Activated CD4-positive, alpha-beta T cell treated with anti-CD3 and anti-CD28 coated beads, Interleukin-2, amount 50 U/mL, for 1 hour (primary cell): Measurements from ENCODE around the gene TMOD1.

Source experiments
- DNase-seq: peaks from one replicate; pipeline ENCODE4 v3.0.0-alpha.2; 2020

Gene TMOD1

DNA sequence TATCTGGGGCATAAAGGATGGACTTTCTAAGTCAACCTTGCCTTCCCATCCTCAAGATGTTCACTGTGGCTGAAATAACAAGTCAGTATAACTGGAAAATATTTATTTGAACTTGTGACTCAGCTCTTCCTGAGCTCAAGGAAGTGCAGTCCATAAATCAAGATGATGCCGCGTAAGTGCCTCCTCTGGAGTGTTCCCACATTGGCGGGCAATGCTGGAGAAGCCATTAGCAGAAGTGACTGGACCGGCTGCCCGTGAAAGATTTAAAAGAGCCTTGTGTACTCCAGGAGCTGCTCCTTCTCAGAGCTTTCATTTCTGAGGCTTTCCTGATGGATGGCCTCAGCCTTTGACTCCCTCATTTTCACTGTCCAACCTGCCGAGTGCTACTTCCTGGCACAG, 17.4 kb downstream of the TMOD1 start:
- no peak for DNase-seq

- no peak for DNase-seq
Observed at GRCh38 chr9:97519441-97519970, 18.0 kb downstream of the TMOD1 start.

GRCh38 chr9:97521576-97522333, 20.3 kb downstream of the TMOD1 start:
- no peak for DNase-seq

- no peak for DNase-seq
Observed at GRCh38 chr9:97524424-97524823, 23.0 kb downstream of the TMOD1 start.

DNA sequence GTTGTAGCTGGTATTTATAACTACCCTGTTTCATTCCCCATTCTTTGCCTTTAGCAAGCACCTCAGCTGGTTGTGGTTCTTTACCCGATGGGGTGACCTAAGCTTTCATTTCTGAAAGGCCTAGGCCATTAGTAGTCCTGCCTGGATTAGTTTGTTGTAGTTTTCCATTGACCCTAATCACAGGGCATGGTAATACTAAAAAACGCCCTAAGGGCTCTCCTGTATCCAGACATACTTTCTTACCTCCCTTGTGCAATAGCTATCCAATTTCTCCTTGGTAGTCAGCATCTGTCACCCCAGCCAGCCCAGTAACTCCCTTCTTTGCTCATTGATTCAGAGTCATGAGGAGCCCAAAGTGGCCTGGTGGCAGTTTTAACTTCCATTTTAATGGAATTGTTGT, 24.0 kb downstream of the TMOD1 start:
- DNase-seq, result no peak

DNA sequence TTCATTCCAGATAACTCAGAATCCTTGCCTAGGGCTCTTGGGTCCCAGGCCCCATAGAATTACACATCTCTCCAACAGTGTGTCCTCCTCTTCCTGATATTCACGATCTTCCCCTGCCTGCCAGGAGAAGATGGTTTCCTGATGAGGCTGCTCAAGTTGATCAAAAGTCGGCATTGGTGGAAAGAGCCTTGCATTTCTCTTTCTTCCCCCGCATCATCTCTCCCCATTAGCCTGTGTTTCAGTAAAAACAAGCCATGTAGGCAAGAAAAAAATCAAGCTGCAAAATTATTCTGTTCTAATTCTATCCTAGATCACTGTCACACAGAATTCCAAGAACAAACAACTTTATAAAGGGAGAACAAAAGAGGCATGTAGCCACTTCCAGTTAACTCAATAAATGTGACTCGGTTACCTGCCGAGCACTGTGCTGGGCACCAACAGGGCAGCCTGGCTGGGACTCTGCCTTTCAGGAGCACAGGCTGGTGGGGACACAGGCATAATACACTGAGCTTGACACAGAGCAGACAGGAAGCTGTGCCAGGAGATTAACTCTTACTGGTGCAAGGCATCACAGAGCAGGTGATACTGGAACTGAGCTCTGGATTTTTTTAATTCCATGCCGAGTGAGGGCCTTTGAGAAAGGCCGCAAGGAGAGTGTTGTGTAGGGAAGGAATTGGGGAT, 25.6 kb downstream of the TMOD1 start:
- DNase-seq, result no peak

- DNase-seq, result no peak
Observed at GRCh38 chr9:97527626-97528528, 26.4 kb downstream of the TMOD1 start.

- no peak for DNase-seq
Observed at GRCh38 chr9:97528529-97529230, 27.2 kb downstream of the TMOD1 start.

DNA sequence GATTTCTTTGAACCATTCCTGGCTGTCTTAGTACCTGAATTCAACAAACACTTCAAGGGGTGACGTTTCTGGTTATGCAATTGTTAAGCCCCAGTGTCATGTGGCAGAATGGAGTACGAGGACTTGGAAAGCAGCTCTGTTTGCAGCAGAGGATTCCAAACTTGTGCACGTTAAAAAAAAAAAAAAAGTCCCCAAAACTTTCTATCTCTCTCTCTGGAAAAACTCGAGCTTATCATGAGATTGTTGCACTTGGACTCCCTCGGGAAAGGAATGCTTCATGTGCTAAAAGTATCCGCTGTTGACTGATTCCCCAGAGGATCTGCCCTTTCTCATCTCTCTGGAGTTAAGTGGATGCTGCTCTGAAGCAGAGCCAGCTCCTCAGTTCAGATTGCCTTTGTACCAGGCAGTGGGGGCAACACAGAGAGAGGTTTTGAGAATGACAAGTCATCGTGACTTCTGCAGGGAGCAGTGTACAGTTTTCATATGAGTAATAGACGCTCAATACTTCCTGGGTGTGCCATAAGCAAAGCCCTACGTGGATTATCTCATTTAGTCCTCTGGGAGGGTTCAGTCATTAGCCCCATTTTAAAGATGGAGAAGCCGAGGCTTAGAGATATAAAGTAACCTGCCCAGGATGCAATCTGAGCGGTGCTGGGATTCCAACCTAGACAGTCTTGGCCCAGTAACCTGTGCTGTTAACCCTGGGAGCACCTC, 28.1 kb downstream of the TMOD1 start:
- DNase-seq, result no peak

GRCh38 chr9:97531888-97532376, 30.5 kb downstream of the TMOD1 start:
- DNase-seq, result no peak

GRCh38 chr9:97534185-97534584, 32.7 kb downstream of the TMOD1 start:
- no peak for DNase-seq

DNA sequence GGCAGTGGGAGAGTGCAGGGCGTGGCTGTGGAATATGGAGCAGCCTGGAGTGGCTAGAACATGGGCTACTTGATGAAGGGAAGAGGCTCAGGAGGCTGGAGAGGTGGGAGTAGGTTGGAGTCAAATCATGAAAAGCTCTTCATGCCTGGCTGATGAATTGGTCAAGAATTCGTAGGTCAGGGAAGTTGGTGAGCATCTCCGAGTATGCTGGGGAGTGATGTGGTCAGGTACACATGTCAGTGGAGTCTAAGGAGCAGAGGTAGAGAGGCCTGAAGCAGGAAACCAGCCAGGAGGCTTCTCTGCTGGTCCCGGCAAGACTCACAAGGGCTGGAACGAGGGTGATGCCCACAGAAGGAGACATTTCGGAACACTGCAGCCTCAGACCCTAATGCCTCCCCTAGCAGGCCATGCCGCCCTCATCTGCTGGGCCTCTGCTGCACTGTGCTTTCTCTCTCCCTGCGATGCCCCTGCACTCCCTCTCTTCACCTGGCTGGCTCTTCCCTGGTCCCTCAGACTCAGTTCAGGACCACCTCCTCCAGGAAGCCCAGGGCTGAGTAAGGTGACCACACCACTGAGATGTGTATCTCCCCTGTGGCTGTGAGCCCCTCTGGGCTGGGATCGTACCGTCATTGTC, 33.6 kb downstream of the TMOD1 start:
- DNase-seq, result no peak

GRCh38 chr9:97535771-97536170, 34.3 kb downstream of the TMOD1 start:
- no peak for DNase-seq

GRCh38 chr9:97536480-97536879, 35.0 kb downstream of the TMOD1 start:
- no peak for DNase-seq

GRCh38 chr9:97543561-97543960, 42.1 kb downstream of the TMOD1 start:
- DNase-seq, result no peak

DNA sequence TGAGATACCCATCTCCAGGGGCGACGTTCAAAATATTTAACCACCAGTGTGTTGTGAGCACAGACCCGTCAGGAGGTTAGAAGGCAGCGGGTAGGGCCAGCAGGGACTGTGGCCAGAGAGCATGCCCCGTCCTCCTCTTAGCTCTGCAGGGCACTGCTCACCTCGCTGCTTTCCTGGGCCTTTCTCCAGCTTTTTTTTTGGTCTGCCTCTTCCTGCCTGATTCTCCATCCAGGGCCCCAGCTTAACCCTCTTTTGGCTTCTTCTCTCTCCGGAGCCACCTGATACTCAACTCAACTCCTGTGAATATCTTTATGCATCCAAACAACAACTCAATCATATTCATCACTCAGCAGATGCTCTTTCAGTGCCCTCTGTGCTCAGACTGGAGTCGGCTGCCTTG, 44.0 kb downstream of the TMOD1 start:
- no peak for DNase-seq

DNA sequence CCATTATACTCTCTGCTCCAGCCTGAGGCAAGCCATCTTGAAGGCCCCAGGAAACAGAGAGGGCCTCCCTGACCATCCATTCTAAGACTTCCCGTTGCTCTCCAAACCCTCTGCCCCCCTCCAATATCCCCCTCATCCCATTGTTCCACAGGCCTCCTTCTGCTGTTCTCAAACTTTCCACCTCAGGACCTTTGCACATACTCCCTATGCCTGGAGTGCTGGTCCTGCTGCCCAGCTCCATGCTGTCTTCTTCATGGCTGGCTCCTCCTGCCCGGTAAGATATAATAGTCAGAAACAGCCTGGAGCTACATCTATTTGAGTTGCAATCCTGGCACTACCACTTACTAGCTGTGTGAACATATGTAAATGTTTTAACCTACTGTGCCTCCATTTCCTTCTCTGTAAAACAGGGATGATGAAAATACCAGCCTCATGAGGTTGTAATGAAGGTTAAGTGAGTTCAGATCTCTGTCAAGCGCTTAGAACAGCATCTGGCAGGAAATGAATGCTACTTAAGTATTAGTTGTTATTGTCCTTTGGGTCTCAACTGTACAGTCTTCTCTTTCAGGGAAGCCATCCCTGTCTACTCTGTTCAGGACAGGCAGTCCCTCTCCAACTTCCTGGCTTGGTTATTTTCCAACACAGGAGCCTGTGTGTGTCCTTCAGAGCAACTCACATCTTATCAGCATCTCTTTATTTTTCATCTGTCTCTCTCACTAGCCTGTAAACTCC, 45.8 kb downstream of the TMOD1 start:
- DNase-seq, result no peak

DNA sequence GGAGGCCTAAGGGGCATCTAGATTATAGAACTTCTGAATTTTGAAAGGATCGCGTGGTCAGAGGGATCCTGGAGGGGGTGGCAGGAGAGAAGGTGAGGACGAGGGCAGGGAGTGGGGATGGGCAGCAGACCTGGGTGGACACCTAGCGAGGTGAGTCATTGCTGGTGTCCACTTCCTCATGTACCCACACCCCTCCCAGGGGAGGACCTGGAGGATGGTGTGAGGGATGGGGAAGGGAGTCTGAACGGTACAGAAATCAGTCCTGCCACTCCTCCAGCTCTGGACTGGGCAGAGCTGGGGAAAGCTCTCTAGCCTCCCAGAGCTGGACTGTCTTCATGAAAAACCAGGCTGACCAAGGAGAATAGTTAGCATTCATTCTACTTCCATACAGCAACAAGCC, 46.9 kb downstream of the TMOD1 start:
- no peak for DNase-seq

DNA sequence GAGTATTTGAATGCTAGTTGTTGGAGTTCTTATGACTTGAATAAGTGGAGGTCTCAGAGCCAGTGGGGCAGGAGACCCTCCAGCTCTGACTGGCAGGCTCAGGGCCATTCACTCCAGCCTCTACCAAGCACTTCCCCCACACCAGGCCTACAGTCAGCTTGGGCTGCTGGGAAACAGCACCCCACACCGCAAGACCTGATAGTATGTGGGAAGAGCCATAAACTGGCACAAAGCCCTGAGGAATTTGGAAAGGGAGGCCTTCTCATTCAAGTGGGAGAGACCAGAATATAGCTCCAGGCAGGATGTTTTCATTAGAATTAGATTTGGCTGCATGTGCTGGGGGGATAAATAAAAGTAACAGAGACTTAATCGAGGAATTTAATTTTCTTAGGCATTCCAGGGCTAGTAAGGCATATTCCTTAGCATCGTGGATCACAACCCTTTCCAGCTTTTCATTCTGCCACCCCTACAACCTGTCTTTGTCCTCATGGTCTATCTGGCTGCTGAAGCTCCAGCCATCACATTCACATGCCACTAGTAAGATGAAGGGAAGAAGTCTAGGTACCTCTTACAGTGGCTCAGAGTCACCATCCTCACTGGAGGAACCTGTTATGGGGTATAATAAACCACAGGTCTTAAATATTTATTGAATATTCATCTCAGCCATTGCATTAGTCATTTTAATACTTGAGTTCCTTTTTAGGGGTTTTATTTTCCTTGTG, 47.5 kb downstream of the TMOD1 start:
- DNase-seq, result no peak

DNA sequence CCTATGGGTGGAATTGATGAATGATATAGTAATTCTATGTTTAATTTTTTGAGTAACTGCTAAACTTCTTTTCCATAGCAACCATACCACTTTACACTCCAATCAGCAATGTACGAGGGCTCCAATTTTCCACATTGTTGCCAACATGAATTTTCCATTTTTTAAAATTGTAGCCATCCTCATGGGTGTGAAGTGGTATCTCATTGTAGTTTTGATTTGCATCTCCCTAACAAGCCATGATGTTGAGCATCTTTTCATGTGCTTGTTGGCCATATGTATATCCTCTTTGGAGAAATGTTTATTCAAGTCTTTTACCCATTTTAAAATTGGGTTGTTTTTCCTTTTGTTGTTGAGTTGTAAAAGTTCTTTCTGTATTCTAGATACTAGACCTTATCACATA, 48.9 kb downstream of the TMOD1 start:
- DNase-seq, result no peak
